Activated CD8-positive, alpha-beta T cell treated with anti-CD3 and anti-CD28 coated beads, Interleukin-2, amount 10 ng/mL, durations not matched to agents 7 days and 5 days (primary cell): ENCODE data around the gene RTCB. TPM values are rescaled to one million over a fixed set of nuclear protein-coding genes. Genes with fewer than 3 reads are reported as not detected.
A peak's percentile ranks its signal among the peaks of the same experiment; 100 is the strongest.
"Not testable (repeated sequence)": the region's sequence is repeated elsewhere in the genome, so short reads cannot be mapped to it uniquely, and the experiment has no call there.

Experiments
- ATAC-seq: fragments of 150-1000 bp; cut with Tn5 transposase; one replicate; pipeline ENCODE4 v1.10.0; 2021; ENCODE audit warnings: moderate library complexity
- CTCF ChIA-PET: fragments of 350-600 bp; sonication (Branson Sonifier 250); formaldehyde crosslinking; loops from one replicate; lab custom pipeline; 2021; ENCODE audit warnings: antibody characterized with exemption; lab: Charles Lee
- POLR2A ChIA-PET: fragments of 350-600 bp; sonication (Branson Sonifier 250); formaldehyde crosslinking; loops from one replicate; lab custom pipeline; 2021; ENCODE audit warnings: antibody characterized with exemption; lab: Charles Lee
- DNase-seq: peaks from one replicate; pipeline ENCODE4 v3.0.0-alpha.2; 2020
- H3K27ac Mint-ChIP-seq: one replicate; pipeline ENCODE4 v1.8.0; 2021; ENCODE audit warnings: mild to moderate bottlenecking, mixed read lengths
- H3K27me3 Mint-ChIP-seq: one replicate; pipeline ENCODE4 v1.8.0; 2021; ENCODE audit warnings: low read depth, mixed read lengths
- H3K36me3 Mint-ChIP-seq: one replicate; pipeline ENCODE4 v1.8.0; 2021; ENCODE audit warnings: low read depth, mixed read lengths
- H3K4me1 Mint-ChIP-seq: one replicate; pipeline ENCODE4 v1.8.0; 2021; ENCODE audit warnings: low read depth, mixed read lengths
- H3K4me3 Mint-ChIP-seq: one replicate; pipeline ENCODE4 v1.8.0; 2021; ENCODE audit warnings: mild to moderate bottlenecking, mixed read lengths
- H3K9me3 Mint-ChIP-seq: one replicate; pipeline ENCODE4 v1.8.0; 2022; ENCODE audit warnings: mixed read lengths; ENCODE audit not compliant: insufficient read depth
- total RNA-seq, 2 experiments: library from RNA; stranded (reverse); gene quantifications; one replicate each; pipeline ENCODE4 v1.2.3, GENCODE V29; 2021

The RTCB gene
- total RNA-seq, 2 experiments from 2014 or later: 59.0 to 60.2 TPM

DNA sequence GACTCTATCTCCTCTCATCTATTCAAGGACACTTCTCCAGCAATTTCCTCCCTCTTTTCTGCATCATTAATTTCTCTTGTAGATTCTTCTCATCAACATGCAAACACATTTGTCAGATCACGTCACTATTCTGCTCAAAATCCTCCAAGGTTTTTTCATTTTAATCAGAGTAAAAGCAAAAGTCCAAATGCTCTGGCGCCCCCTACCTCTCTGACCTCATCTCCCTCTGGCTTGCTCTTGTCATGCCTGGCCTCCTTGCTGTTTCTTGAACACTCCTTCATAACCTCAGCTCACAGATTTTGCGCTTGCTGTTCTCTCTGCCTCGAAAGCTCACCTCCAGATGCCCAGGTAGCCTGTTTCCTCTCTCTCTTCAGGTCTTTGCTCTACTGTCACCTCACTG lies 22.4 kb downstream of the RTCB start:
- no peak overlapping the region for H3K27ac Mint-ChIP-seq
- no peaks in the 10 kb centered on the region for H3K4me1 Mint-ChIP-seq
- peaks cover 47% of the 10 kb centered on the region for H3K36me3 Mint-ChIP-seq
- H3K4me3 Mint-ChIP-seq: no peak overlapping the region
- POLR2A ChIA-PET: no interaction called here
- no peak for ATAC-seq
- CTCF ChIA-PET: interaction anchor here (0.7 to 2.0 kb wide), 8 partner anchors 10 to 419 kb away, joined by 3 to 21 read pairs (median 3); partner anchors contain the start of gene RTCB
- H3K9me3 Mint-ChIP-seq: no peaks in the 10 kb centered on the region
- no peaks in the 10 kb centered on the region for H3K27me3 Mint-ChIP-seq
- DNase-seq: peak; percentile 42

DNA sequence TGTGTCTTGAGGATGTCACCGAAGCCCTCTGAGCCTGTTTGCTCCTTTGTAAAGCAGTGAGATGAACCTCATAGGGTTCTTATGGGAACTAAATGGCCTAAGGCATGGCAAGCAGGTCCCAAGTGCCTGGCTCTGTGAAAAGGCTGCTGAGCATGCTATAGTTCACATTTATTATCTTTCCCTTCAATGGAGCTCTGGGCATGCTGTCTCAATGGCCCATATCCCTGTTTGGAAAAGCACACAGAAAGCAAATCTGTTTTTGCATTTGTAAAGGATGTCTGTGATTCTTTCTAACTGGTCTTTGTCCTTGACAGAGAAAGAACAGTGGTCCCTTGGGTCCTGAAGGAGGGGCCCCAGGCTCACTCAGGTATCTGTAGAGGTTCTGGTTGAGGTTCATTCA lies 26.4 kb downstream of the RTCB start:
- no peak overlapping the region for H3K27ac Mint-ChIP-seq
- POLR2A ChIA-PET: no interaction called here
- H3K27me3 Mint-ChIP-seq: no peaks in the 10 kb centered on the region
- no peak overlapping the region for H3K4me3 Mint-ChIP-seq
- CTCF ChIA-PET: no interaction called here
- no peaks in the 10 kb centered on the region for H3K4me1 Mint-ChIP-seq
- ATAC-seq: no peak
- no peak for DNase-seq
- H3K9me3 Mint-ChIP-seq: no peaks in the 10 kb centered on the region
- H3K36me3 Mint-ChIP-seq: peaks cover 22% of the 10 kb centered on the region

DNA sequence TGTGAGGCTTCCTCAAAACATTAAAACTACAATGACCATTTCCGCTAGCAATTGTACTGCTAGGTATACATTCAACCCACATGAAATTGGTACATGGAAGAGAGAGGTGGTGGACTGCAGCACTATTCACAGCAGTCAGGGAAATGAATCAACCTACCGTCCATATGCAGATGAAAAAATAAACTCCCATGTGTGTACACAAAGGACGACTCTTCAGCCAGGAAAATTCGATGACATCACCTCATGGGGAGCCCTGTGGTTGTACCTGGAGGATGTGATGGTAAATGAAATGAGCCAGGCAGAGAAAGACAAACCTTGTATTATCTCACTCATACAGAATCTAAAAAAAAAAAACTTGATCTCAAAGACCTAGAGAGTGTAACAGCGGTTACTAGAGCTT lies 31.1 kb downstream of the RTCB start:
- Mint-ChIP-seq H3K4me1 (no peaks in the 10 kb centered on the region), H3K36me3 (no peaks in the 10 kb centered on the region), H3K4me3 (no peak overlapping the region), H3K27ac (no peak overlapping the region), H3K27me3 (no peaks in the 10 kb centered on the region), H3K9me3 (no peaks in the 10 kb centered on the region)
- CTCF ChIA-PET: no interaction called here
- DNase-seq: no peak
- no peak for ATAC-seq
- POLR2A ChIA-PET: no interaction called here

DNA sequence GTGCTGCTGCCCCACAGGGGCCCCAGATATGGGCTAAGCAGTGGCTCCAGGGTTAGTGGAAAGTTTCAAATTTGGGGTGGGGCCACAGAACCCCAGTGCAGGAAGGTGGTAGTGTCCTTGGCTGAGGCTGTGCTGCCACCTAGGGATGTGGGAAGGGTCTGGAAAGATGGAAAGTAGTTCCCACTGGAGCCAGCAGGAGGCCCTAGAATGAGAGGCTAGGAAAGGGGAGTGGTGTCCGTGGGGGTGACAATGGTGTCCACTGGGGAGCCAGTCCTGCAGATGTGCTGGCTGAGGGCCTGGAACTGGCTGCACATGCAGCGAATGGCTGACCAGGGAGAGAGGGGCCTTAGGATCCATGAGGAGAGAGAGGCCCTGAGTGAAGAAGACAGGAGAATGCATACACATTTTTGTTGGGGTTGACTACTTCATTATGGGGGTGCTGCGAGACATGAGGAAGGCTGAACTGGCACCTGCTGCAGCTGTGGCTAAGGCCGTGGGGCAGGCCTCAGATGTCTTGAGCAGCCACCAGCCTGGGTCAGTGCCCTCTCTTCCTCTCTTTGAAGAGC lies 33.3 kb downstream of the RTCB start:
- Mint-ChIP-seq H3K27me3 (no peaks in the 10 kb centered on the region), H3K4me1 (no peaks in the 10 kb centered on the region), H3K27ac (no peak overlapping the region), H3K36me3 (no peaks in the 10 kb centered on the region), H3K9me3 (no peaks in the 10 kb centered on the region), H3K4me3 (no peak overlapping the region)
- ATAC-seq (no peak), DNase-seq (no peak)
- POLR2A ChIA-PET: no interaction called here
- CTCF ChIA-PET: interaction anchor here (1.3 kb wide), 1 partner anchor 11 kb away, joined by 3 read pairs; no protein-coding TSS in a partner anchor

DNA sequence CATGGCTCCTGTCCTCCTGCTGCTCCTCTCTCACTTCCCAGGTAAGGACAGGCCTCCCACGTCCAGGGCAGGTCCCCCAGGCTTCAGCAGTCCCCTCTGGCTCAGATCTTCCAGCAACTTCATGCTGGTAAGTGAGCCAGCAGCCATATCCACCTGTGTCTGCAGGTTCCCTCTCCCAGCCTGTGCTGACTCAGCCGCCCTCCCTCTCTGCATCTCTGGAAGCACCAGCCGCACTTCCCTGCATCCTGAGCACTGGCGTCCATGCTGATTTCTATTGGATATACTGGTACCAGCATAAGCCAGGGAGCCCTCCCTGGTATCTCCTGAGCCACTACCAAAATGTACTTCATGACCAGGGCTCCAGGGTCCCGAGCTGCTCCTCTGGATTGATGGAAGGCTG lies 35.4 kb downstream of the RTCB start:
- no peak overlapping the region for H3K27ac Mint-ChIP-seq
- CTCF ChIA-PET: no interaction called here
- no peak overlapping the region for H3K4me3 Mint-ChIP-seq
- POLR2A ChIA-PET: no interaction called here
- DNase-seq (no peak), ATAC-seq (no peak)
- H3K36me3 Mint-ChIP-seq: no peaks in the 10 kb centered on the region
- no peaks in the 10 kb centered on the region for H3K4me1 Mint-ChIP-seq
- no peaks in the 10 kb centered on the region for H3K9me3 Mint-ChIP-seq
- H3K27me3 Mint-ChIP-seq: no peaks in the 10 kb centered on the region

DNA sequence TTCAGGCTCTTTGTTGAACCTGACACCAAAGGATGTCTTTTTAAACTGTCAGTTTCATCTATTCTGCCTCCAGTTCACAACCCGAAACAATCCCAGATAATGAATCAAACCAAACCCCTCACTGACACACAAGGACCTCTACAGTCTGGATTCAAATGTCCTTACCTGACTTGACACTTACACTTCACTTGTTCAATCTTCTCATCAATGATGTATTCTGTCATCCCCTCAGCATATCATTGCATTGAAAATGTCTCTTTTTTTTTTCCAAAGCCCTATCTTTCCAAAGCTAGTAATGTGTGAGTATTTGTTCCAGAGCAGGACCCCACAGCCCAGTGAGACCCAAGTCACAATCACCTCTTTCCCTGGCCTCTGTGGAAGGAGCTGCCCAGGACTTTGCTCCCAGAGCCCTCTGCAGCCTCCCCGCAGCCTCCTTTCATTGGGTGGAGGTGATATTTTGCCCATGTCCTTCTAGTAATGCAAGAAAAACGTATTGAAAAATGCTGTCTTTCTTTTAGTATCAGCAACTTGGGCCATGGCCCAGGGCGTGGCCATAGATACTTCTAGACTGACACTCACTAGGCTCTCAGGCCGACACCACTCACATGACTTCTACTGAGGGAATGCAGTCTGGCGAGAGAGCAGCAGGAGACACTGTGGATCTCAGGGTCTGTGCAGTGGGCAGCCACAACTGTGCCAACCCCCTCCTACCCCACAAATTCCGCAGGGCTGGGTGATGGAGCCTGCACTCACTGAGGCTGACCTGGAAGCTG lies 36.2 kb downstream of the RTCB start:
- DNase-seq: no peak
- Mint-ChIP-seq H3K4me3 (no peak overlapping the region), H3K36me3 (no peaks in the 10 kb centered on the region), H3K27me3 (no peaks in the 10 kb centered on the region), H3K4me1 (no peaks in the 10 kb centered on the region), H3K9me3 (no peaks in the 10 kb centered on the region), H3K27ac (no peak overlapping the region)
- no peak for ATAC-seq
- ChIA-PET POLR2A (no interaction called here), CTCF (no interaction called here)

DNA sequence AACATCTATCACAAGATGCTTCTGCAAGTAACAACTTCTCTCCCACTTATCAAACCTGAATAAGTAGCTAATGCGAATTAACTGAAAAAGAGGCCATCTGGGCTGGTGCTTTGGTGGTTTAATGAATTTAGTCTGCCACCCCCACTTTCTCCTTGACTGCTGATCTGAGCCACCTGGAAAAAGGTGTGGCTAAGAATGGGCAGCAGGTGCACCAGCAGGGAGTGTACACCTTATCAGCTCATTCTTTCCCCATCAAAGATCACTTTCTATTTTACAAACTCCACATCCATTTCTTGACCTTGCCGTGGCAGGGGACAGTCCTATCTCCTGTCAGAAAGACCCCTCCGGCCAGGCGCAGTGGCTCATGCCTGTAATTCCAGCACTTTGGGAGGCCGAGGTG lies 47.8 kb downstream of the RTCB start:
- H3K9me3 Mint-ChIP-seq: no peaks in the 10 kb centered on the region
- CTCF ChIA-PET: no interaction called here
- DNase-seq: no peak
- H3K4me1 Mint-ChIP-seq: peaks cover 2% of the 10 kb centered on the region
- no peaks in the 10 kb centered on the region for H3K36me3 Mint-ChIP-seq
- ATAC-seq: no peak
- POLR2A ChIA-PET: no interaction called here
- H3K27ac Mint-ChIP-seq: no peak overlapping the region
- H3K27me3 Mint-ChIP-seq: peaks cover 2% of the 10 kb centered on the region
- no peak overlapping the region for H3K4me3 Mint-ChIP-seq

DNA sequence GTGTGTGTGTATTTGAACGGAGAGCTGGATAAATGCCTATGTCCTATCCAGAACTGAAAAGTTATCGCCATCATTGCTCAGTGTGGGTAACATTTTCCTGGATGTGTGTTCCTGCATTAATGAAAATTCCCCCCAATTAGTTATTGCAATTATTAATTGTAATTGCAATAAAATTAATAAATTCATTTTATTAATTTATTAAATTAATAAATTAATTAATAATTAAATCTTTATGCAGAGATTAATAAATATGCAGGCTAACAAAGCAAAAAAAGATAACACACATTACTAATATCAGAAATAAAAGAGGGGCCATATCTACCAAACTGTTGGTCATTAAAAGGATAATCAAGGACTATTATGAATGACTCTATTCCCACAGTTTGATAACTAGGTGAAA lies 50.8 kb downstream of the RTCB start:
- ChIA-PET CTCF (no interaction called here), POLR2A (no interaction called here)
- H3K27ac Mint-ChIP-seq: no peak overlapping the region
- no peaks in the 10 kb centered on the region for H3K36me3 Mint-ChIP-seq
- DNase-seq: no peak
- no peak overlapping the region for H3K4me3 Mint-ChIP-seq
- no peak for ATAC-seq
- H3K9me3 Mint-ChIP-seq: no peaks in the 10 kb centered on the region
- no peaks in the 10 kb centered on the region for H3K27me3 Mint-ChIP-seq
- H3K4me1 Mint-ChIP-seq: no peaks in the 10 kb centered on the region

DNA sequence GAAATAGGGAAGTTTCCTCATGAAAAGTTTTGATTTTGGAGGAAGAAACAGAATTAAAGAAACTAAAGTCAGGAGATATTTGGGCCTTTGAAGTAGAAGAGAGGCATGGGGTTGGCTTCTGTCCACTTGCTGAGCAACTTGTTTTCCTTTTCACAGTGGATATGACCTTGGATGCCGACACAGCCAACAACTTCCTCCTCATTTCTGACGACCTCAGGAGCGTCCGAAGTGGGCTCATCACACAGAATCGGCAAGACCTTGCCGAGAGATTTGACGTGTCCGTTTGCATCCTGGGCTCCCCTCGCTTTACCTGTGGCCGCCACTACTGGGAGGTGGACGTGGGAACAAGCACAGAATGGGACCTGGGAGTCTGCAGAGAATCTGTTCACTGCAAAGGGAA lies 52.0 kb downstream of the RTCB start:
- DNase-seq, ATAC-seq, H3K27ac Mint-ChIP-seq, H3K27me3 Mint-ChIP-seq, CTCF ChIA-PET, H3K36me3 Mint-ChIP-seq, H3K4me3 Mint-ChIP-seq, H3K4me1 Mint-ChIP-seq, POLR2A ChIA-PET, H3K9me3 Mint-ChIP-seq: not testable (repeated sequence)

DNA sequence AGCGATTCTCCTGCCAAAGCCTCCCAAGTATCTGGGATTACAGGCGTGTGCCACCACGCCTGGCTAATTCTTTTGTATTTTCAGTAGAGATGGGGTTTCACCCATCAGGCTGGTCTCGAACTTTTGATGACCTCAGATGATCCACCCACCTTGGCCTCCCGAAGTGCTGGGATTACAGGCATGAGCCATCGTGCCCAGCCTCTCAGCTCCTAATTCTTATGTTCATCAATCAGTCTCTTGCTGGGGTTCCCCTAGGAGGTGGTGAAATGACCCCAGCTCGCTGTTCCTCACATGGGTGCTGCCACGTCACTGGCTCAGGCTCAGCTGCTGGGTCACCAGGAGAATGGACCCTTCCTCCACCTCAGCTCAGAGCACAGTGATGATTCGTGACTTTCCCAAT lies 54.5 kb downstream of the RTCB start, which contains the start of gene RFPL3:
TSS of gene RFPL3 (plus strand) at position 301 of the 400 bp plus-strand sequence. CDS start 205 bp downstream, outside the sequence.
- POLR2A ChIA-PET, ATAC-seq, DNase-seq, CTCF ChIA-PET, H3K9me3 Mint-ChIP-seq, H3K27ac Mint-ChIP-seq, H3K27me3 Mint-ChIP-seq, H3K4me1 Mint-ChIP-seq, H3K4me3 Mint-ChIP-seq, H3K36me3 Mint-ChIP-seq: not testable (repeated sequence)

DNA sequence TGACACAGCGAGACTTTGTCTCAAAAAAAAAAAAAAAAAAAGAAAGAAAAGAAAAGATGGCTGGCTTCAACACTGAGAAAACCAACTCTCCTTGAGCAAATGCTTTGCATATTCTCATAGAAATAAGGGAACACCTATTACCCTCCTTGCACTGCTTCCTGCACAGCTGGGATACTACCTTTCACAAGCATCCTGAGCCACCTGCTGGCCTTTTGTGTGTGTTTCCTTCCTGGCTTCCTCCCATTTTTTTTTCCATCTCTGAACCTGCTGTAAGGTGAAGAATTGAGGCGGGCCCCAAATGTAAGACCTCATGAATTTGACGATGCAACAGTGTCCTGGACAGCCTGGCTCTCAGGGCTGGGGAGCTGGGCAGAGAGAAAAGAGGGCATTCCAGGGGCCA lies 56.3 kb downstream of the RTCB start:
- Mint-ChIP-seq H3K4me3 (no peak overlapping the region), H3K4me1 (no peaks in the 10 kb centered on the region), H3K36me3 (no peaks in the 10 kb centered on the region), H3K27me3 (no peaks in the 10 kb centered on the region), H3K9me3 (no peaks in the 10 kb centered on the region), H3K27ac (no peak overlapping the region)
- ChIA-PET POLR2A (no interaction called here), CTCF (no interaction called here)
- DNase-seq: no peak
- no peak for ATAC-seq

DNA sequence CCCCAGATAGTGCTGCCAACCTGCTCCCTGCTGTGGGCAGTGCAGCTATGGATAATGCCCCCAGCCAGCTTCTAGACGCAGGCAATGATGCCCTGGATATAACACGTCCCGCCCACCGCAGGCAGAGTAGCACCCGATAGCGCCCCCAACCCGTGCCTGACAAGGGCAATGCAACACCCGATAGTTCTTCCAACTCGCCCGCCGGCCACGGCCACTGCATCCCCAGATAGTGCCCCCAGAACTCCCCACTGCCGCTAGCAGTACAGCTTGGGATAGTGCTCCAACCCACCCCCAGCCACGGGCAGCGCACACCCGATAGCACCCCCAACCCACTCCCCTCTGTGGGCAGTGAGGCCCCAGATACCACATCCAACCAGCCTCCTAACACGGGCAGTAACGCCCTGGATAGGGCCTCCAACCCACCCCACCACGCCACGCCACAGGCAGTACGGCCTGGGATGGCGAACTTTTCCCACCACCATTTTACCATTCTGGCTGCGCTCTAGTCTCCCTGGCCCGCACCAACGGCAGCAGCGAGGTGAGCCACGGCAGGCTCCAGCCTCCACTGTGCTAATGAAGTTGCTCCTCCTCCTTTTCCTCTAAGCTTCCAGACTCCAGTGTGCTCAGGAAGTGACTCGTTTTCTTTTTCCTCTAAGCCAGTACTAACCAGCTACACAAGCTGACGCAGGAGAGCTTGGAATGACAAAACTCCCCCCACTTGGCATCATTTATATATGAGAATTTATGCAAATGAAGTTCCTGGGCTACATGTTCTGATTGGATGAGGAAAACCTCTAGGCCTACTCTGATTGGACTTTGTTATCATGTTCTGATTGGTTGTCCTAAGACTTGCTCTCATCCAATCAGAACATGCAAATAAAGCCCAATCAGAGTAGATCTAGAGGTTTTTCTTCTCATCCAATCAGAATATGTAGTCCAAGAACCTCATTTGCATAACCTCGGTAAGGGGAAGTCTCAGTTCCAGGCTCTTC lies 57.4 kb downstream of the RTCB start:
- H3K4me1 Mint-ChIP-seq: no peaks in the 10 kb centered on the region
- no peaks in the 10 kb centered on the region for H3K27me3 Mint-ChIP-seq
- H3K36me3 Mint-ChIP-seq: no peaks in the 10 kb centered on the region
- POLR2A ChIA-PET: no interaction called here
- no peak overlapping the region for H3K27ac Mint-ChIP-seq
- DNase-seq: no peak
- CTCF ChIA-PET: no interaction called here
- no peak for ATAC-seq
- H3K4me3 Mint-ChIP-seq: no peak overlapping the region
- no peaks in the 10 kb centered on the region for H3K9me3 Mint-ChIP-seq
